ENCODE data around the gene HIVEP3. TPM values are rescaled to one million over a fixed set of nuclear protein-coding genes. Genes with fewer than 3 reads are reported as not detected.

HIVEP3 gene
- total RNA-seq, 2 donors from 2014 or later, result 2.3 to 12.8 TPM

DNA sequence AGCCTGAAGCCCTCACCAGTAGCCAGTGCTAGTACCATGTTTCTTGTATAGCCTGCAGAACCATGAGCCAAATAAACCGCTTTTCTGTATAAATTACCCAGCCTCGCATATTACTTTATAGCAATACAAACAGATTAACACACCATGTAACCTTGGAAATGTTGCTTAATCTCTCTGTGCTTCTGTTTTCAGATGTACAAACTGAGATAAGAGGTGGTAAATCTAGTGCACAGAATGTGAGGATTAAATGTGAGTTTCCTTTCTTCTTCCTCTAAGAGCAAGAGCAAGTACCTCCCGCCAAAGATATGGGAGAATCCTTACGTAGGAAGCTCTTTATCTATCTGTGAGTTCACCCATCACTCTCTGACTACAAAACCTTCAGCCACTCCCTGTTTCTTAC is 128.4 kb downstream of the HIVEP3 start:
- Histone ChIP-seq H3K4me1 (ENCODE audit: control insufficient read depth in 1 of 2, low read depth in 2 of 2) (no peaks in the 10 kb centered on the region), H3K27me3 (replicated peaks; ENCODE audit: insufficient read depth) (no peaks in the 10 kb centered on the region), H3K9me3 (no peaks in the 10 kb centered on the region), H3K4me3 (no peak overlapping the region), H3K27ac (no peak overlapping the region), H3K36me3 (no peaks in the 10 kb centered on the region)
- TF ChIP-seq CTCF (IDR thresholded peaks at IDR 0.05), result no peak
- ATAC-seq (ENCODE audit: insufficient number of reproducible peaks, low FRiP score, low read depth), result no peak
- DNase-seq (ENCODE audit: low spot score), result no peak

- ATAC-seq (ENCODE audit: insufficient number of reproducible peaks, low FRiP score, low read depth), result no peak
- H3K4me1 ChIP-seq (ENCODE audit: control insufficient read depth in 1 of 2, low read depth in 2 of 2), result no peaks in the 10 kb centered on the region
- H3K27ac ChIP-seq, result no peak overlapping the region
- no peaks in the 10 kb centered on the region for H3K9me3 ChIP-seq
- no peaks in the 10 kb centered on the region for H3K36me3 ChIP-seq
- no peak for DNase-seq (ENCODE audit: low spot score)
- TF ChIP-seq CTCF (IDR thresholded peaks at IDR 0.05), result no peak
- no peaks in the 10 kb centered on the region for H3K27me3 ChIP-seq (replicated peaks; ENCODE audit: insufficient read depth)
- no peak overlapping the region for H3K4me3 ChIP-seq
These were observed 128.9 kb downstream of the HIVEP3 start for GRCh38 chr1:41789661-41790330.

GRCh38 chr1:41788427-41788826 is 130.3 kb downstream of the HIVEP3 start:
- ATAC-seq (ENCODE audit: insufficient number of reproducible peaks, low FRiP score, low read depth), result no peak
- Histone ChIP-seq H3K36me3 (no peaks in the 10 kb centered on the region), H3K4me3 (no peak overlapping the region), H3K9me3 (no peaks in the 10 kb centered on the region), H3K4me1 (ENCODE audit: control insufficient read depth in 1 of 2, low read depth in 2 of 2) (no peaks in the 10 kb centered on the region), H3K27ac (no peak overlapping the region), H3K27me3 (replicated peaks; ENCODE audit: insufficient read depth) (no peaks in the 10 kb centered on the region)
- TF ChIP-seq CTCF (IDR thresholded peaks at IDR 0.05), result no peak
- DNase-seq (ENCODE audit: low spot score), result no peak

DNA sequence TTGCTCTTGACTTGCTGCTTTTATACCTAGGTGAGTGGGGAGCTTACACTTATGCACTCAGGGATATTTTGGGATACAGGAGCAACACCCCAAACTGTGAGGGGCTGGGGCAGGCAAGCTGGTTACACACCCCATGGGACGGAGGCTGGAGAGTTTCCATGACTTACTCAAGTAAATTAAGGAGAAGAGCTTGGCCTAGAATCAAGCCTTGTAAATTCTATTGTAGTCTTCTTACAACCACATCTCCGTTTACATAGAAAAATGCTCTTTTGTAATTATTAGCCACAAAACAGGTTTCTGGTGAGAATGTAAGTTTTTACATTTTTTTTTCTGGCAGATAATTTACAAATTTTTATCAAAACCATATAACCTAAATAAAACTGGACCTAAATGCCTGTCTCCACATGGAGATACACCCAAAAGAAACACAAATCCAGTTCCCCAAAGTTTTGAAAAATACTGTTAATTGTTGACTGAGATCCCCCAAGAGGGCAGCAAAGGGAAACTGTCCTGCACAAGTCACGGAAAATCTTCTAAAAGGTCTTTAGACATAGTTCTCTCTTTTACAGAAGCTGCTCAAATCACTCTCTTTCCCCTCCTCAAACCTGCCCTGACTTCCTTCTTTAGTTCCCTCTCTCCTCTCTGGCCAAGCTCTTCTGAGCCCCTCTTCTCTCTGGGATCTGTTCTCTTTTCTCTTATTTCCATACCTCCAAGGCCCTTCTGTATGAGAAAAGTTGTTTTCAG is 134.0 kb downstream of the HIVEP3 start:
- no peak for DNase-seq (ENCODE audit: low spot score)
- Histone ChIP-seq H3K27ac (no peak overlapping the region), H3K9me3 (no peaks in the 10 kb centered on the region), H3K27me3 (replicated peaks; ENCODE audit: insufficient read depth) (no peaks in the 10 kb centered on the region), H3K4me3 (no peak overlapping the region), H3K4me1 (ENCODE audit: control insufficient read depth in 1 of 2, low read depth in 2 of 2) (no peaks in the 10 kb centered on the region), H3K36me3 (no peaks in the 10 kb centered on the region)
- TF ChIP-seq CTCF (IDR thresholded peaks at IDR 0.05), result no peak
- ATAC-seq (ENCODE audit: insufficient number of reproducible peaks, low FRiP score, low read depth), result no peak

GRCh38 chr1:41783189-41783639 is 135.5 kb downstream of the HIVEP3 start:
- H3K27me3 ChIP-seq (replicated peaks; ENCODE audit: insufficient read depth), result no peaks in the 10 kb centered on the region
- ATAC-seq (ENCODE audit: insufficient number of reproducible peaks, low FRiP score, low read depth), result no peak
- no peaks in the 10 kb centered on the region for H3K4me1 ChIP-seq (ENCODE audit: control insufficient read depth in 1 of 2, low read depth in 2 of 2)
- no peak for TF ChIP-seq CTCF (IDR thresholded peaks at IDR 0.05)
- DNase-seq (ENCODE audit: low spot score), result no peak
- H3K36me3 ChIP-seq, result no peaks in the 10 kb centered on the region
- no peak overlapping the region for H3K27ac ChIP-seq
- no peaks in the 10 kb centered on the region for H3K9me3 ChIP-seq
- no peak overlapping the region for H3K4me3 ChIP-seq
